IMR-90 (cell line): ENCODE data around the gene OR52K2. TPM values are rescaled to one million over a fixed set of nuclear protein-coding genes. Genes with fewer than 3 reads are reported as not detected.

Experiments used
- ATAC-seq: fragments of 200-7000 bp; cut with Tn5 transposase; 2 replicates; pipeline ENCODE4 v1.9.1; 2020; ENCODE audit warnings: low read depth, mild to moderate bottlenecking, moderate library complexity
- BruUV-seq: library from RNA; stranded (reverse); fragments of 400-500 nt; replicated peaks from 2 replicates; lab custom pipeline; 2021; lab: Mats Ljungman, UMichigan
- CTCF ChIA-PET: fragments of 300-600 bp; formaldehyde crosslinking; extraction: SDS; loops from one replicate; lab custom pipeline; 2021; ENCODE audit warnings: antibody characterized with exemption; lab: Yijun Ruan, JAX
- POLR2A ChIA-PET: fragments of 300-600 bp; sonication (Branson Sonifier 250); formaldehyde crosslinking; loops from one replicate; lab custom pipeline; 2022; ENCODE audit warnings: antibody characterized with exemption; ENCODE audit not compliant: unreplicated experiment; lab: Charles Lee
- DNase-seq: peaks from one replicate; pipeline ENCODE4 v3.0.0; 2013
- H2AFZ ChIP-seq: replicated peaks from 2 replicates; pipeline ENCODE3; 2013; ENCODE audit warnings: low read length, mild to moderate bottlenecking; ENCODE audit not compliant: poor library complexity
- H2AK5ac ChIP-seq: 2 replicates; pipeline ENCODE4 v1.6.1; 2013; ENCODE audit warnings: low read depth, low read length, inconsistent platforms
- H2AK9ac ChIP-seq: replicated peaks from 2 replicates; pipeline ENCODE3; 2013; ENCODE audit warnings: mild to moderate bottlenecking, low read depth, low read length, moderate library complexity; ENCODE audit not compliant: poor library complexity
- H2BK120ac ChIP-seq: 2 replicates; pipeline ENCODE4 v1.6.1; 2013; ENCODE audit warnings: low read depth, low read length, inconsistent platforms
- H2BK15ac ChIP-seq: 3 replicates; pipeline ENCODE4 v1.6.1; 2013; ENCODE audit warnings: low read depth, low read length, inconsistent platforms
- H2BK20ac ChIP-seq: 2 replicates; pipeline ENCODE4 v1.6.1; 2013; ENCODE audit warnings: low read depth, mild to moderate bottlenecking, inconsistent platforms, low read length, moderate library complexity
- H2BK5ac ChIP-seq: 2 replicates; pipeline ENCODE4 v1.6.1; 2013; ENCODE audit warnings: mild to moderate bottlenecking, low read depth, low read length, inconsistent platforms; ENCODE audit not compliant: poor library complexity, severe bottlenecking
- H3K14ac ChIP-seq: replicated peaks from 2 replicates; pipeline ENCODE4 v1.6.1; 2013; ENCODE audit warnings: low read depth, low read length, inconsistent platforms
- H3K18ac ChIP-seq: 2 replicates; pipeline ENCODE4 v1.6.1; 2013; ENCODE audit warnings: low read depth, low read length, control low read depth
- H3K23ac ChIP-seq: 2 replicates; pipeline ENCODE4 v1.6.1; 2013; ENCODE audit warnings: low read depth, low read length, inconsistent platforms
- H3K27ac ChIP-seq: 2 replicates; pipeline ENCODE4 v1.5.1; 2013; ENCODE audit warnings: mild to moderate bottlenecking, control low read depth, low read length; ENCODE audit not compliant: insufficient read depth
- H3K27me3 ChIP-seq: 2 replicates; pipeline ENCODE4 v1.6.1; 2013; ENCODE audit warnings: low read length; ENCODE audit not compliant: control insufficient read depth, insufficient read depth
- H3K36me3 ChIP-seq: 2 replicates; pipeline ENCODE4 v1.6.1; 2013; ENCODE audit warnings: low read length, mixed read lengths; ENCODE audit not compliant: control insufficient read depth, insufficient read depth
- H3K4ac ChIP-seq: 2 replicates; pipeline ENCODE4 v1.6.1; 2013; ENCODE audit warnings: low read depth, low read length, inconsistent platforms
- H3K4me1 ChIP-seq: 2 replicates; pipeline ENCODE4 v1.6.1; 2013; ENCODE audit warnings: low read length, mixed read lengths; ENCODE audit not compliant: control insufficient read depth, insufficient read depth
- H3K4me2 ChIP-seq: 2 replicates; pipeline ENCODE4 v1.6.1; 2013; ENCODE audit warnings: low read depth, mild to moderate bottlenecking, control low read depth, low read length, moderate library complexity
- H3K4me3 ChIP-seq: 2 replicates; pipeline ENCODE4 v1.5.1; 2013; ENCODE audit warnings: low read depth, mild to moderate bottlenecking, control low read depth, low read length, moderate library complexity; ENCODE audit not compliant: insufficient read depth
- H3K56ac ChIP-seq: 2 replicates; pipeline ENCODE4 v1.6.1; 2013; ENCODE audit warnings: low read length, inconsistent platforms; ENCODE audit not compliant: insufficient read depth; ENCODE audit errors: extremely low read depth
- H3K79me1 ChIP-seq, 2 experiments: 2 replicates each; pipeline ENCODE4 v1.6.1; 2013; ENCODE audit warnings: low read length in 2 of 2, inconsistent platforms in 1 of 2, low read depth in 1 of 2
- H3K9ac ChIP-seq: 2 replicates; pipeline ENCODE4 v1.6.1; 2013; ENCODE audit warnings: low read depth, low read length, control low read depth
- H3K9me1 ChIP-seq: 2 replicates; pipeline ENCODE4 v1.6.1; 2013; ENCODE audit warnings: low read length, inconsistent platforms; ENCODE audit not compliant: insufficient read depth
- H3K9me3 ChIP-seq: 2 replicates; pipeline ENCODE4 v1.6.1; 2013; ENCODE audit warnings: low read length; ENCODE audit not compliant: control insufficient read depth, insufficient read depth
- H4K20me1 ChIP-seq: 2 replicates; pipeline ENCODE4 v1.6.1; 2013; ENCODE audit warnings: low read length, inconsistent platforms; ENCODE audit not compliant: insufficient read depth
- H4K5ac ChIP-seq: 2 replicates; pipeline ENCODE4 v1.6.1; 2013; ENCODE audit warnings: mild to moderate bottlenecking, low read depth, low read length, control low read depth
- H4K8ac ChIP-seq, 2 experiments: 2 replicates each; pipeline ENCODE4 v1.6.1; 2013; ENCODE audit warnings: low read depth in 2 of 2, low read length in 2 of 2, control low read depth in 1 of 2, inconsistent platforms in 1 of 2
- H4K91ac ChIP-seq: 2 replicates; pipeline ENCODE4 v1.6.1; 2013; ENCODE audit warnings: low read depth, low read length, inconsistent platforms; ENCODE audit not compliant: insufficient read depth
- BHLHE40 ChIP-seq: fragments of 150-350 bp; IDR thresholded peaks from 2 replicates; pipeline ENCODE4 v1.6.1; 2016; ENCODE audit warnings: mild to moderate bottlenecking, low read depth, low read length
- CEBPB ChIP-seq: IDR thresholded peaks from 2 replicates; pipeline ENCODE4 v1.6.1; 2012; ENCODE audit warnings: low read depth, low read length, improper control_type of control experiment
- CHD1 ChIP-seq: IDR thresholded peaks from 2 replicates; pipeline ENCODE4 v1.6.1; 2012; ENCODE audit warnings: low read depth, low read length, improper control_type of control experiment
- FOS ChIP-seq: fragments of 150-350 bp; IDR thresholded peaks from 2 replicates; pipeline ENCODE4 v1.6.1; 2016; ENCODE audit warnings: low read depth, low read length
- MAFK ChIP-seq: IDR thresholded peaks from 2 replicates; pipeline ENCODE4 v1.6.1; 2012; ENCODE audit warnings: low read depth, low read length, improper control_type of control experiment
- MAZ ChIP-seq: IDR thresholded peaks from 2 replicates; pipeline ENCODE4 v1.6.1; 2012; ENCODE audit warnings: low read depth, mild to moderate bottlenecking, low read length, improper control_type of control experiment, moderate library complexity, borderline replicate concordance
- MXI1 ChIP-seq: IDR thresholded peaks from 2 replicates; pipeline ENCODE4 v1.6.1; 2012; ENCODE audit warnings: low read depth, mild to moderate bottlenecking, low read length, moderate library complexity, borderline replicate concordance
- NFE2L2 ChIP-seq: fragments of 150-350 bp; IDR thresholded peaks from 2 replicates; pipeline ENCODE4 v1.6.1; 2016; ENCODE audit warnings: low read depth, mild to moderate bottlenecking, low read length
- POLR2A ChIP-seq: IDR thresholded peaks from 2 replicates; pipeline ENCODE4 v1.6.1; 2012; ENCODE audit warnings: mild to moderate bottlenecking, low read depth, low read length
- RAD21 ChIP-seq: IDR thresholded peaks from 2 replicates; pipeline ENCODE4 v1.6.1; 2012; ENCODE audit warnings: low read length, improper control_type of control experiment
- RCOR1 ChIP-seq: IDR thresholded peaks from 2 replicates; pipeline ENCODE4 v1.6.1; 2012; ENCODE audit warnings: mild to moderate bottlenecking, low read length, improper control_type of control experiment; ENCODE audit not compliant: insufficient replicate concordance
- RFX5 ChIP-seq: IDR thresholded peaks from 2 replicates; pipeline ENCODE4 v1.8.0; 2012; ENCODE audit warnings: low read depth, mild to moderate bottlenecking, low read length, moderate library complexity
- SMC3 ChIP-seq: fragments of 150-350 bp; IDR thresholded peaks from 2 replicates; pipeline ENCODE4 v1.6.1; 2016; ENCODE audit warnings: low read depth, mild to moderate bottlenecking, antibody characterized with exemption, low read length, moderate library complexity
- WGBS, 2 experiments: methylation state at CpG; one replicate each; pipeline versions ENCODE4 v1.1.5 to v1.1.7; 2013; ENCODE audit warnings: missing lambda C conversion rate in 2 of 2; ENCODE audit not compliant: insufficient read length in 1 of 2; ENCODE audit errors: extremely low coverage in 2 of 2; 5-methylcytosine and 5-hydroxymethylcytosine counted together
- dilution Hi-C: fragments of 300-500 bp; cut with HindIII; formaldehyde crosslinking; loops from one replicate; pipeline ENCODE4 v1.14.3; 2018; ENCODE audit warnings: low sequenced_read_pairs; ENCODE audit not compliant: unreplicated experiment
- in situ Hi-C: fragments of 300-500 bp; cut with MboI; formaldehyde crosslinking; loops from 3 replicates; pipeline ENCODE4 v1.14.3; 2019; ENCODE audit warnings: low sequenced_read_pairs, inconsistent platforms, mixed read lengths
- intact Hi-C: fragments of 100-400 bp; cut with micrococcal nuclease; formaldehyde crosslinking; loops from 2 replicates; pipeline ENCODE4 v1.10.0; 2022
- polyA plus RNA-seq, 3 experiments: library from polyadenylated mRNA; depleted of rRNA; stranded (reverse); fragments of >200 nt; gene quantifications; 2 replicates each; pipeline ENCODE4 v1.2.3, GENCODE V29; 2012; ENCODE audit warnings: low replicate concordance in 1 of 3
- total RNA-seq: library from RNA; depleted of rRNA; stranded (reverse); fragments of >200 nt; gene quantifications from 2 replicates; pipeline ENCODE4 v1.2.3, GENCODE V29; 2012
- TF ChIP-seq, protein P1 (sequence below): conservative IDR thresholded peaks from 2 replicates; pipeline ENCODE4 v1.5.1; 2012; ENCODE audit warnings: mild to moderate bottlenecking, low read depth, low read length, improper control_type of control experiment
- TF ChIP-seq, protein P2 (sequence below): fragments of 150-350 bp; IDR thresholded peaks from 2 replicates; pipeline ENCODE4 v1.6.1; 2016; ENCODE audit warnings: low read depth, mild to moderate bottlenecking, low read length, moderate library complexity, borderline replicate concordance
- TF ChIP-seq, protein P3 (sequence below): fragments of 150-350 bp; IDR thresholded peaks from 2 replicates; pipeline ENCODE4 v1.6.1; 2017; ENCODE audit warnings: mild to moderate bottlenecking, antibody characterized with exemption, low read length, low read depth

OR52K2 gene
- total and polyA plus RNA-seq, 2 of the 4 experiments (the other 2 are of a cell fraction) = not detected

DNA sequence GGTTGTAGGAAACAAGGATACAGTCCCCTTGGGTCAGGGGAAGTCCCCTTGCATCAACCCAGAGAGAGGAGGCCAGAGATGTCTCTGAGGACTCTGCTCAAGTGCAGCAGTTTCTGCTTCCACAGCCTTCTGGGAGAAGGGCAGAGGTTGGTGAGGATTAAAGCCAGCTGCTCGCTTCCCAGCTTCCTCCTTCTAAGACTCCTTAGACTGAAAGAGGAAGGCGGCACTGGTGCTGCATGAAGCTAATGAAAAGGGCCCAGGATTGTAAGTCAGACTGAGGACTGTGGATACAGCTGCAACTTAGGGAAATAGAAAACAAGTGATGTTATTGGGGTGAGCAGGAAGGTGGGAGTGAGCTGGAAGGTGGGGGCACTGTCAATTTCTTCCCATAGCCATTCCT lies 33.4 kb downstream of the OR52K2 start, which contains the start of gene OR52K1:
Gene OR52K1 (plus strand): TSS at position 202 of the 400 bp plus-strand sequence. CDS start 6,255 bp downstream, outside the sequence.
- DNase-seq (no peak), ATAC-seq (no peak)
- H3K4me2 ChIP-seq = no peak within 1 kb of the TSS
- no peaks in the 10 kb centered on the region for H3K79me1 ChIP-seq
- H3K4ac ChIP-seq = no peak within 1 kb of the TSS
- no peak within 1 kb of the TSS for H2BK15ac ChIP-seq
- no peak within 1 kb of the TSS for H2AK5ac ChIP-seq
- no peak within 1 kb of the TSS for H3K9ac ChIP-seq
- in situ Hi-C loops = no loop called here
- no peak within 1 kb of the TSS for H2BK120ac ChIP-seq
- no peak within 1 kb of the TSS for H2AFZ ChIP-seq
- no peak within 1 kb of the TSS for H3K14ac ChIP-seq
- no peaks in the 10 kb centered on the region for H3K27me3 ChIP-seq
- no peak within 1 kb of the TSS for H2AK9ac ChIP-seq
- intact Hi-C loops = no loop called here
- no peak within 1 kb of the TSS for H4K8ac ChIP-seq
- H4K5ac ChIP-seq = no peak within 1 kb of the TSS
- H2BK20ac ChIP-seq = no peak within 1 kb of the TSS
- H3K23ac ChIP-seq = no peak within 1 kb of the TSS
- TF ChIP-seq CHD1 (no peak), SMC3 (no peak), MXI1 (no peak), MAFK (no peak), RAD21 (no peak), RCOR1 (no peak), CEBPB (no peak), BHLHE40 (no peak), MAZ (no peak), NFE2L2 (no peak), FOS (no peak), POLR2A (no peak), RFX5 (no peak)
- TF ChIP-seq, protein P1, sequence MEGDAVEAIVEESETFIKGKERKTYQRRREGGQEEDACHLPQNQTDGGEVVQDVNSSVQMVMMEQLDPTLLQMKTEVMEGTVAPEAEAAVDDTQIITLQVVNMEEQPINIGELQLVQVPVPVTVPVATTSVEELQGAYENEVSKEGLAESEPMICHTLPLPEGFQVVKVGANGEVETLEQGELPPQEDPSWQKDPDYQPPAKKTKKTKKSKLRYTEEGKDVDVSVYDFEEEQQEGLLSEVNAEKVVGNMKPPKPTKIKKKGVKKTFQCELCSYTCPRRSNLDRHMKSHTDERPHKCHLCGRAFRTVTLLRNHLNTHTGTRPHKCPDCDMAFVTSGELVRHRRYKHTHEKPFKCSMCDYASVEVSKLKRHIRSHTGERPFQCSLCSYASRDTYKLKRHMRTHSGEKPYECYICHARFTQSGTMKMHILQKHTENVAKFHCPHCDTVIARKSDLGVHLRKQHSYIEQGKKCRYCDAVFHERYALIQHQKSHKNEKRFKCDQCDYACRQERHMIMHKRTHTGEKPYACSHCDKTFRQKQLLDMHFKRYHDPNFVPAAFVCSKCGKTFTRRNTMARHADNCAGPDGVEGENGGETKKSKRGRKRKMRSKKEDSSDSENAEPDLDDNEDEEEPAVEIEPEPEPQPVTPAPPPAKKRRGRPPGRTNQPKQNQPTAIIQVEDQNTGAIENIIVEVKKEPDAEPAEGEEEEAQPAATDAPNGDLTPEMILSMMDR = no peak
- TF ChIP-seq, protein P2, sequence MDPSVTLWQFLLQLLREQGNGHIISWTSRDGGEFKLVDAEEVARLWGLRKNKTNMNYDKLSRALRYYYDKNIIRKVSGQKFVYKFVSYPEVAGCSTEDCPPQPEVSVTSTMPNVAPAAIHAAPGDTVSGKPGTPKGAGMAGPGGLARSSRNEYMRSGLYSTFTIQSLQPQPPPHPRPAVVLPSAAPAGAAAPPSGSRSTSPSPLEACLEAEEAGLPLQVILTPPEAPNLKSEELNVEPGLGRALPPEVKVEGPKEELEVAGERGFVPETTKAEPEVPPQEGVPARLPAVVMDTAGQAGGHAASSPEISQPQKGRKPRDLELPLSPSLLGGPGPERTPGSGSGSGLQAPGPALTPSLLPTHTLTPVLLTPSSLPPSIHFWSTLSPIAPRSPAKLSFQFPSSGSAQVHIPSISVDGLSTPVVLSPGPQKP = no peak
- TF ChIP-seq, protein P3, sequence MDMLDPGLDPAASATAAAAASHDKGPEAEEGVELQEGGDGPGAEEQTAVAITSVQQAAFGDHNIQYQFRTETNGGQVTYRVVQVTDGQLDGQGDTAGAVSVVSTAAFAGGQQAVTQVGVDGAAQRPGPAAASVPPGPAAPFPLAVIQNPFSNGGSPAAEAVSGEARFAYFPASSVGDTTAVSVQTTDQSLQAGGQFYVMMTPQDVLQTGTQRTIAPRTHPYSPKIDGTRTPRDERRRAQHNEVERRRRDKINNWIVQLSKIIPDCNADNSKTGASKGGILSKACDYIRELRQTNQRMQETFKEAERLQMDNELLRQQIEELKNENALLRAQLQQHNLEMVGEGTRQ = no peak
- BruUV-seq = no TSS peak
- no peak within 1 kb of the TSS for H3K27ac ChIP-seq
- H3K56ac ChIP-seq = no peak within 1 kb of the TSS
- H3K36me3 ChIP-seq = no peaks in the 10 kb centered on the region
- H4K20me1 ChIP-seq = no peaks in the 10 kb centered on the region
- no peaks in the 10 kb centered on the region for H3K9me1 ChIP-seq
- H3K9me3 ChIP-seq = no peaks in the 10 kb centered on the region
- WGBS, 2 experiments = no CpG with 5 or more reads among the region's 2 CpGs
- no peak within 1 kb of the TSS for H3K18ac ChIP-seq
- POLR2A ChIA-PET = no interaction called here
- H3K4me1 ChIP-seq = no peaks in the 10 kb centered on the region
- H2BK5ac ChIP-seq = no peak within 1 kb of the TSS
- CTCF ChIA-PET = no interaction called here
- dilution Hi-C loops = no loop called here
- H4K91ac ChIP-seq = no peak within 1 kb of the TSS
- no peak within 1 kb of the TSS for H3K4me3 ChIP-seq
